ENCODE measurements around the gene AP2B1. TPM values are rescaled to one million over a fixed set of nuclear protein-coding genes. Genes with fewer than 3 reads are reported as not detected.

The AP2B1 gene
- total RNA-seq, 1 experiment from 2014 or later: 217 TPM

DNA sequence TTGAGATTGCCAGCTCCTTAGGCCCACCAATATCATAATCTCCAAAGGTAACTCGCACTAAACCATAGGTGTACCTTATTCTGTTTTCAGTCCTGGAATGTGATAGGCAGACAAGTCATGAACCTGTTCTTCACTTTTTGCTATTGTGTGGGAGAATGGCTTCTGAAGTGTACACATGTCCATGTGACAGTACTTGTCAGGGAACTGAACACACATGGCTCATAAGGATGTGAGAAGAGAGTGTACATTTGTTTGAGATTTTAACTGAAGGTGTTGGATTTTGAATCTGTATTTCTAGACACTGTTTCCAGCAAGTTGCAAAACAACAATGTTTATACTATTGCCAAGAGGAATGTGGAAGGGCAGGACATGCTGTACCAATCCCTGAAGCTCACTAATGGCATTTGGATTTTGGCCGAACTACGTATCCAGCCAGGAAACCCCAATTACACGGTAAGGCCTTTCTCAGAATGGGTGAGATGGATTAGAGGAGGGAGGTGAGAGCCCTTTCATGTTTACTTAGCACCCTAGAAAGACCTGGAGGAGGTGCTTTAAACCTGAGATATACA, 129.9 kb downstream of the AP2B1 start:
- H2BK15ac ChIP-seq (ENCODE audit: low read depth, low read length): no peak overlapping the region
- no peaks in the 10 kb centered on the region for H3K79me1 ChIP-seq (ENCODE audit: insufficient read depth, low read depth, low read length, poor library complexity, severe bottlenecking)
- no peak overlapping the region for H3K27ac ChIP-seq (ENCODE audit: insufficient read length, low read depth, low read length)
- H3K79me2 ChIP-seq (ENCODE audit: insufficient read depth, low read length): 0 out of 2 replicates have a peak, but pooled peaks cover 2% of the 10 kb centered on the region
- TF ChIP-seq, protein P1, sequence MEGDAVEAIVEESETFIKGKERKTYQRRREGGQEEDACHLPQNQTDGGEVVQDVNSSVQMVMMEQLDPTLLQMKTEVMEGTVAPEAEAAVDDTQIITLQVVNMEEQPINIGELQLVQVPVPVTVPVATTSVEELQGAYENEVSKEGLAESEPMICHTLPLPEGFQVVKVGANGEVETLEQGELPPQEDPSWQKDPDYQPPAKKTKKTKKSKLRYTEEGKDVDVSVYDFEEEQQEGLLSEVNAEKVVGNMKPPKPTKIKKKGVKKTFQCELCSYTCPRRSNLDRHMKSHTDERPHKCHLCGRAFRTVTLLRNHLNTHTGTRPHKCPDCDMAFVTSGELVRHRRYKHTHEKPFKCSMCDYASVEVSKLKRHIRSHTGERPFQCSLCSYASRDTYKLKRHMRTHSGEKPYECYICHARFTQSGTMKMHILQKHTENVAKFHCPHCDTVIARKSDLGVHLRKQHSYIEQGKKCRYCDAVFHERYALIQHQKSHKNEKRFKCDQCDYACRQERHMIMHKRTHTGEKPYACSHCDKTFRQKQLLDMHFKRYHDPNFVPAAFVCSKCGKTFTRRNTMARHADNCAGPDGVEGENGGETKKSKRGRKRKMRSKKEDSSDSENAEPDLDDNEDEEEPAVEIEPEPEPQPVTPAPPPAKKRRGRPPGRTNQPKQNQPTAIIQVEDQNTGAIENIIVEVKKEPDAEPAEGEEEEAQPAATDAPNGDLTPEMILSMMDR (conservative IDR thresholded peaks at IDR 0.05): no peak
- H3K23ac ChIP-seq (ENCODE audit: insufficient read length, low read depth, low read length): no peak overlapping the region
- Mint-ChIP-seq H3K4me3 (no peak overlapping the region), H3K36me3 (ENCODE audit: insufficient read depth in 1 of 3, low read depth in 3 of 3) (peaks cover 2 to 26% (median 24%) of the 10 kb centered on the region in 3 experiments; a peak in 6 of 7 replicates), H3K9me3 (no peaks in the 10 kb centered on the region), H3K27ac (no peak overlapping the region), H3K27me3 (ENCODE audit: low read depth) (no peaks in the 10 kb centered on the region), H3K4me1 (no peaks in the 10 kb centered on the region)
- no CpG with 5 or more reads among the region's 4 CpGs for WGBS (ENCODE audit: extremely low coverage, insufficient read length, low lambda C conversion rate)
- no peak overlapping the region for H4K5ac ChIP-seq (ENCODE audit: insufficient read length, low read depth, low read length)
- H4K91ac ChIP-seq (ENCODE audit: insufficient read length, low read depth, low read length): no peak overlapping the region
- H4K8ac ChIP-seq (replicated peaks; ENCODE audit: insufficient read length, low read depth, low read length): no peak overlapping the region
- no peak overlapping the region for H2BK20ac ChIP-seq (ENCODE audit: low read depth, low read length, poor library complexity, severe bottlenecking)
- no peak overlapping the region for H3K4ac ChIP-seq (ENCODE audit: low read depth, low read length)
- H2BK120ac ChIP-seq (ENCODE audit: low read depth, low read length, poor library complexity, severe bottlenecking): no peak overlapping the region
- H2AK5ac ChIP-seq (ENCODE audit: insufficient read length, low read length): no peak overlapping the region
- no peak overlapping the region for H3T11ph ChIP-seq (ENCODE audit: low read length)
- H3K14ac ChIP-seq (ENCODE audit: insufficient read depth, low read length): no peak overlapping the region
- no peak overlapping the region for H3K9ac ChIP-seq (ENCODE audit: extremely low read depth, insufficient read length, low read length)
- H3K27me3 ChIP-seq (ENCODE audit: insufficient read depth, low read length): no peaks in the 10 kb centered on the region
- H3K9me3 ChIP-seq (ENCODE audit: control insufficient read depth, low read depth, low read length): no peaks in the 10 kb centered on the region
- H3K23me2 ChIP-seq (ENCODE audit: insufficient read length, low read depth, low read length, poor library complexity, severe bottlenecking): no peaks in the 10 kb centered on the region
- no peak overlapping the region for H3K4me2 ChIP-seq (ENCODE audit: insufficient read depth, insufficient read length, low read length)
- no peaks in the 10 kb centered on the region for H4K20me1 ChIP-seq (ENCODE audit: control insufficient read depth, insufficient read depth, insufficient read length)
- H3K18ac ChIP-seq (ENCODE audit: insufficient read length, low read depth, low read length): no peak overlapping the region
- H2BK12ac ChIP-seq (ENCODE audit: insufficient read length, low read depth, low read length): no peak overlapping the region
- no peak overlapping the region for H3K56ac ChIP-seq (ENCODE audit: insufficient read length, low read depth, low read length)
- H2BK5ac ChIP-seq (ENCODE audit: insufficient read length, low read length): no peak overlapping the region
- no peak for DNase-seq
- H3K4me1 ChIP-seq (ENCODE audit: insufficient read depth, low read length): no peaks in the 10 kb centered on the region
- H2AFZ ChIP-seq (ENCODE audit: low read length): no peak overlapping the region

Measured in H9 (cell line).